HCT116 (cell line): ENCODE measurements around the gene FCER1G. TPM values are rescaled to one million over a fixed set of nuclear protein-coding genes. Genes with fewer than 3 reads are reported as not detected.

Experiments
- ZBTB33 ChIP-seq: IDR thresholded peaks from 2 replicates; pipeline ENCODE4 v1.6.1; 2011; ENCODE audit warnings: mild to moderate bottlenecking, low read length, moderate library complexity; ENCODE audit not compliant: insufficient replicate concordance; ENCODE audit errors: extremely low read depth
- total RNA-seq: library from RNA; stranded (reverse); gene quantifications from one replicate; pipeline ENCODE4 v1.2.1, GENCODE V29; 2021; ENCODE audit not compliant: unreplicated experiment
- TF ChIP-seq, protein P1 (sequence below), 3 experiments: fragments of 200-600 bp in 1 of 3; sonication (generic) in 1 of 3; IDR thresholded peaks in 2 of 3; conservative IDR thresholded peaks in 1 of 3; 2 replicates each; pipeline ENCODE4 v1.5.1; 2012 to 2017; ENCODE audit warnings: low read depth in 2 of 3, low read length in 2 of 3, antibody characterized with exemption in 1 of 3, borderline replicate concordance in 1 of 3, control low read depth in 1 of 3, mild to moderate bottlenecking in 1 of 3, mixed read lengths in 1 of 3, mixed run types in 1 of 3, moderate library complexity in 1 of 3; ENCODE audit not compliant: insufficient read depth in 1 of 3
- TF ChIP-seq, protein P2 (sequence below): IDR thresholded peaks from 2 replicates; pipeline ENCODE4 v1.6.1; 2012; ENCODE audit warnings: low read depth

Gene FCER1G
- total RNA-seq, 1 experiment from 2014 or later = 0.86 TPM

GRCh38 chr1:161261261-161262235 is 46.5 kb downstream of the FCER1G start (continued):
- TF ChIP-seq ZBTB33 = no peak
- TF ChIP-seq, protein P1, sequence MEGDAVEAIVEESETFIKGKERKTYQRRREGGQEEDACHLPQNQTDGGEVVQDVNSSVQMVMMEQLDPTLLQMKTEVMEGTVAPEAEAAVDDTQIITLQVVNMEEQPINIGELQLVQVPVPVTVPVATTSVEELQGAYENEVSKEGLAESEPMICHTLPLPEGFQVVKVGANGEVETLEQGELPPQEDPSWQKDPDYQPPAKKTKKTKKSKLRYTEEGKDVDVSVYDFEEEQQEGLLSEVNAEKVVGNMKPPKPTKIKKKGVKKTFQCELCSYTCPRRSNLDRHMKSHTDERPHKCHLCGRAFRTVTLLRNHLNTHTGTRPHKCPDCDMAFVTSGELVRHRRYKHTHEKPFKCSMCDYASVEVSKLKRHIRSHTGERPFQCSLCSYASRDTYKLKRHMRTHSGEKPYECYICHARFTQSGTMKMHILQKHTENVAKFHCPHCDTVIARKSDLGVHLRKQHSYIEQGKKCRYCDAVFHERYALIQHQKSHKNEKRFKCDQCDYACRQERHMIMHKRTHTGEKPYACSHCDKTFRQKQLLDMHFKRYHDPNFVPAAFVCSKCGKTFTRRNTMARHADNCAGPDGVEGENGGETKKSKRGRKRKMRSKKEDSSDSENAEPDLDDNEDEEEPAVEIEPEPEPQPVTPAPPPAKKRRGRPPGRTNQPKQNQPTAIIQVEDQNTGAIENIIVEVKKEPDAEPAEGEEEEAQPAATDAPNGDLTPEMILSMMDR (IDR thresholded peaks at IDR 0.05 in 2 of 3, conservative IDR thresholded peaks at IDR 0.05 in 1 of 3; ENCODE audit: borderline replicate concordance in 1 of 3, insufficient read depth in 1 of 3, low read depth in 2 of 3, low read length in 2 of 3) = no peak
- TF ChIP-seq, protein P2, sequence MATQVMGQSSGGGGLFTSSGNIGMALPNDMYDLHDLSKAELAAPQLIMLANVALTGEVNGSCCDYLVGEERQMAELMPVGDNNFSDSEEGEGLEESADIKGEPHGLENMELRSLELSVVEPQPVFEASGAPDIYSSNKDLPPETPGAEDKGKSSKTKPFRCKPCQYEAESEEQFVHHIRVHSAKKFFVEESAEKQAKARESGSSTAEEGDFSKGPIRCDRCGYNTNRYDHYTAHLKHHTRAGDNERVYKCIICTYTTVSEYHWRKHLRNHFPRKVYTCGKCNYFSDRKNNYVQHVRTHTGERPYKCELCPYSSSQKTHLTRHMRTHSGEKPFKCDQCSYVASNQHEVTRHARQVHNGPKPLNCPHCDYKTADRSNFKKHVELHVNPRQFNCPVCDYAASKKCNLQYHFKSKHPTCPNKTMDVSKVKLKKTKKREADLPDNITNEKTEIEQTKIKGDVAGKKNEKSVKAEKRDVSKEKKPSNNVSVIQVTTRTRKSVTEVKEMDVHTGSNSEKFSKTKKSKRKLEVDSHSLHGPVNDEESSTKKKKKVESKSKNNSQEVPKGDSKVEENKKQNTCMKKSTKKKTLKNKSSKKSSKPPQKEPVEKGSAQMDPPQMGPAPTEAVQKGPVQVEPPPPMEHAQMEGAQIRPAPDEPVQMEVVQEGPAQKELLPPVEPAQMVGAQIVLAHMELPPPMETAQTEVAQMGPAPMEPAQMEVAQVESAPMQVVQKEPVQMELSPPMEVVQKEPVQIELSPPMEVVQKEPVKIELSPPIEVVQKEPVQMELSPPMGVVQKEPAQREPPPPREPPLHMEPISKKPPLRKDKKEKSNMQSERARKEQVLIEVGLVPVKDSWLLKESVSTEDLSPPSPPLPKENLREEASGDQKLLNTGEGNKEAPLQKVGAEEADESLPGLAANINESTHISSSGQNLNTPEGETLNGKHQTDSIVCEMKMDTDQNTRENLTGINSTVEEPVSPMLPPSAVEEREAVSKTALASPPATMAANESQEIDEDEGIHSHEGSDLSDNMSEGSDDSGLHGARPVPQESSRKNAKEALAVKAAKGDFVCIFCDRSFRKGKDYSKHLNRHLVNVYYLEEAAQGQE = no peak
